ENCODE measurements around the gene CREG1.

The CREG1 gene
- long read RNA-seq, transcript CREG1-201 (4 exons, 1,974 nt), result major isoform, 545 of 565 reads
- long read RNA-seq, partial matches to known transcripts, result 6 of 565 reads
- long read RNA-seq, other reads (novel, unspliced or antisense), result 13 of 565 reads

GRCh38 chr1:167553136-167554027, at the start of gene CREG1:
Gene CREG1 (minus strand): TSS chr1:167553762.
- peak; percentile 85 to 93 for DNase-seq (ENCODE audit: low read depth in 1 of 2, low spot score in 1 of 2)
- peak within 1 kb of the TSS; percentile 69 for H3K27ac ChIP-seq (replicated peaks)
- no peak; the same call in 1 of the 2 replicates for TF ChIP-seq GABPA (IDR thresholded peaks at IDR 0.05; ENCODE audit: low read depth)
- TF ChIP-seq REST (IDR thresholded peaks at IDR 0.05; ENCODE audit: insufficient replicate concordance, low read depth), result peak; percentile 64
- TF ChIP-seq POLR2AphosphoS5 (IDR thresholded peaks at IDR 0.05; ENCODE audit: low read depth), result peak; percentile 79

GRCh38 chr1:167602840-167603239, 49.3 kb upstream of the CREG1 start:
- no peak for DNase-seq (ENCODE audit: low read depth in 1 of 2, low spot score in 1 of 2)
- H3K27ac ChIP-seq (replicated peaks), result peak overlapping the region; percentile 84; the same call in 1 of the 2 replicates
- H3K27me3 ChIP-seq (ENCODE audit: insufficient read depth, poor library complexity, severe bottlenecking), result no peaks in the 10 kb centered on the region
- TF ChIP-seq REST (IDR thresholded peaks at IDR 0.05; ENCODE audit: insufficient replicate concordance, low read depth), result no peak
- no peak for TF ChIP-seq GABPA (IDR thresholded peaks at IDR 0.05; ENCODE audit: low read depth)
- TF ChIP-seq POLR2AphosphoS5 (IDR thresholded peaks at IDR 0.05; ENCODE audit: low read depth), result no peak
- no peak for TF ChIP-seq CTCF (IDR thresholded peaks at IDR 0.05; ENCODE audit: insufficient read depth, low read length)
- no peak for TF ChIP-seq SPI1 (IDR thresholded peaks at IDR 0.05; ENCODE audit: borderline replicate concordance, low read depth)
- H3K4me3 ChIP-seq (replicated peaks; ENCODE audit: insufficient read depth, low read length), result no peak overlapping the region

More at GRCh38 chr1:167553136-167554027, at the start of gene CREG1:
- Histone ChIP-seq H3K27me3 (ENCODE audit: insufficient read depth, poor library complexity, severe bottlenecking) (no peaks in the 10 kb centered on the region), H3K4me3 (replicated peaks; ENCODE audit: insufficient read depth, low read length) (peak within 1 kb of the TSS; percentile 94)

- no peak for TF ChIP-seq CTCF (IDR thresholded peaks at IDR 0.05; ENCODE audit: insufficient read depth, low read length)
- TF ChIP-seq GABPA (IDR thresholded peaks at IDR 0.05; ENCODE audit: low read depth), result 0 out of 2 replicates have a peak, but pooled peaks have one; percentile 29
- TF ChIP-seq POLR2AphosphoS5 (IDR thresholded peaks at IDR 0.05; ENCODE audit: low read depth), result peak; percentile 92
- peak; percentile 62 for TF ChIP-seq REST (IDR thresholded peaks at IDR 0.05; ENCODE audit: insufficient replicate concordance, low read depth)
- TF ChIP-seq SPI1 (IDR thresholded peaks at IDR 0.05; ENCODE audit: borderline replicate concordance, low read depth), result peak; percentile 98
- H3K27ac ChIP-seq (replicated peaks), result peak overlapping the region; percentile 84
- DNase-seq (ENCODE audit: low read depth in 1 of 2, low spot score in 1 of 2), result peak; percentile 87 to 97
These were observed 48.2 kb upstream of the CREG1 start for GRCh38 chr1:167601442-167602383.

More at GRCh38 chr1:167601442-167602383, 48.2 kb upstream of the CREG1 start:
- Histone ChIP-seq H3K27me3 (ENCODE audit: insufficient read depth, poor library complexity, severe bottlenecking) (no peaks in the 10 kb centered on the region), H3K4me3 (replicated peaks; ENCODE audit: insufficient read depth, low read length) (no peak overlapping the region)
